HepG2 (cell line): ENCODE results near the gene INTS2. TPM values are rescaled to one million over a fixed set of nuclear protein-coding genes. Genes with fewer than 3 reads are reported as not detected.
A peak's percentile ranks its signal among the peaks of the same experiment; 100 is the strongest.

Experiments
- ELF1 ChIP-seq: sonication (generic); formaldehyde crosslinking; IDR thresholded peaks from 2 replicates; pipeline ENCODE4 v1.4.0; 2020; ENCODE audit warnings: missing genetic modification reagents
- KDM1A ChIP-seq: IDR thresholded peaks from 2 replicates; pipeline ENCODE4 v1.6.1; 2016; ENCODE audit warnings: missing compliant biosample characterization
- NFYB ChIP-seq: sonication (generic); formaldehyde crosslinking; IDR thresholded peaks from 2 replicates; pipeline ENCODE4 v1.4.0; 2020; ENCODE audit warnings: missing genetic modification reagents
- SP5 ChIP-seq: IDR thresholded peaks from 2 replicates; pipeline ENCODE4 v1.6.1; 2016; ENCODE audit warnings: low read depth, borderline replicate concordance
- THAP7 ChIP-seq: sonication (generic); formaldehyde crosslinking; IDR thresholded peaks from 2 replicates; pipeline ENCODE4 v1.8.1; 2023; ENCODE audit warnings: mild to moderate bottlenecking, missing genetic modification reagents
- ZBTB3 ChIP-seq: sonication (generic); formaldehyde crosslinking; IDR thresholded peaks from 2 replicates; pipeline ENCODE4 v1.4.0; 2020; ENCODE audit warnings: low read depth, mild to moderate bottlenecking, moderate library complexity, missing genetic modification reagents, borderline replicate concordance
- ZBTB37 ChIP-seq: sonication (generic); formaldehyde crosslinking; IDR thresholded peaks from 2 replicates; pipeline ENCODE4 v1.4.0; 2020; ENCODE audit warnings: mild to moderate bottlenecking, missing genetic modification reagents
- ZNF788 ChIP-seq: sonication (generic); formaldehyde crosslinking; IDR thresholded peaks from 2 replicates; pipeline ENCODE4 v1.5.0; 2020; ENCODE audit warnings: mild to moderate bottlenecking, missing genetic modification reagents, borderline replicate concordance
- ZNF879 ChIP-seq: sonication (generic); formaldehyde crosslinking; IDR thresholded peaks from 2 replicates; pipeline ENCODE4 v1.8.1; 2023; ENCODE audit warnings: missing genetic modification reagents
- polyA plus RNA-seq, 8 experiments: library from polyadenylated mRNA; depleted of rRNA in 3 of 8; stranded (reverse) in 7 of 8; unstranded in 1 of 8; fragments of >200 nt; fragmentation: Illumina TruSeq in 4 of 8; extraction: Trizol in 4 of 8; gene quantifications; 2 replicates each; pipeline versions ENCODE4 v1.2.1 to v1.2.3, GENCODE V29; 2011 to 2016; ENCODE audit warnings: low read depth in 4 of 8, missing spikeins in 1 of 8, mixed read lengths in 1 of 8; ENCODE audit not compliant: insufficient read depth in 1 of 8
- total RNA-seq, 5 experiments: library from RNA; depleted of rRNA; stranded (reverse); fragments of >200 nt; fragmentation: Illumina TruSeq; extraction: Trizol; gene quantifications; 2 replicates each; pipeline ENCODE4 v1.2.3, GENCODE V29; 2016; ENCODE audit warnings: low read depth in 1 of 5
- TF ChIP-seq, protein P1 (sequence below): sonication (generic); formaldehyde crosslinking; IDR thresholded peaks from 2 replicates; pipeline ENCODE4 v1.4.0; 2020; ENCODE audit warnings: mild to moderate bottlenecking, missing genetic modification reagents, borderline replicate concordance
- TF ChIP-seq, protein P2 (sequence below): sonication (generic); formaldehyde crosslinking; IDR thresholded peaks from 2 replicates; pipeline ENCODE4; 2020; ENCODE audit warnings: missing genetic modification reagents, mild to moderate bottlenecking, borderline replicate concordance

Gene INTS2
- total and polyA plus RNA-seq, 2 of the 13 experiments (the other 11 are each of a cell fraction or from before 2014, with no cell fraction given): 20.5 to 30.2 TPM

- TF ChIP-seq, protein P1, sequence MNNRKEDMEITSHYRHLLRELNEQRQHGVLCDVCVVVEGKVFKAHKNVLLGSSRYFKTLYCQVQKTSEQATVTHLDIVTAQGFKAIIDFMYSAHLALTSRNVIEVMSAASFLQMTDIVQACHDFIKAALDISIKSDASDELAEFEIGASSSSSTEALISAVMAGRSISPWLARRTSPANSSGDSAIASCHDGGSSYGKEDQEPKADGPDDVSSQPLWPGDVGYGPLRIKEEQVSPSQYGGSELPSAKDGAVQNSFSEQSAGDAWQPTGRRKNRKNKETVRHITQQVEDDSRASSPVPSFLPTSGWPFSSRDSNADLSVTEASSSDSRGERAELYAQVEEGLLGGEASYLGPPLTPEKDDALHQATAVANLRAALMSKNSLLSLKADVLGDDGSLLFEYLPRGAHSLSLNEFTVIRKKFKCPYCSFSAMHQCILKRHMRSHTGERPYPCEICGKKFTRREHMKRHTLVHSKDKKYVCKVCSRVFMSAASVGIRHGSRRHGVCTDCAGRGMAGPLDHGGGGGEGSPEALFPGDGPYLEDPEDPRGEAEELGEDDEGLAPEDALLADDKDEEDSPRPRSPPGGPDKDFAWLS (CRISPR knock-in tag): 0 out of 2 replicates have a peak, but pooled peaks have one; percentile 85
- no peak for TF ChIP-seq ZNF879 (CRISPR knock-in tag)
- TF ChIP-seq, protein P2, sequence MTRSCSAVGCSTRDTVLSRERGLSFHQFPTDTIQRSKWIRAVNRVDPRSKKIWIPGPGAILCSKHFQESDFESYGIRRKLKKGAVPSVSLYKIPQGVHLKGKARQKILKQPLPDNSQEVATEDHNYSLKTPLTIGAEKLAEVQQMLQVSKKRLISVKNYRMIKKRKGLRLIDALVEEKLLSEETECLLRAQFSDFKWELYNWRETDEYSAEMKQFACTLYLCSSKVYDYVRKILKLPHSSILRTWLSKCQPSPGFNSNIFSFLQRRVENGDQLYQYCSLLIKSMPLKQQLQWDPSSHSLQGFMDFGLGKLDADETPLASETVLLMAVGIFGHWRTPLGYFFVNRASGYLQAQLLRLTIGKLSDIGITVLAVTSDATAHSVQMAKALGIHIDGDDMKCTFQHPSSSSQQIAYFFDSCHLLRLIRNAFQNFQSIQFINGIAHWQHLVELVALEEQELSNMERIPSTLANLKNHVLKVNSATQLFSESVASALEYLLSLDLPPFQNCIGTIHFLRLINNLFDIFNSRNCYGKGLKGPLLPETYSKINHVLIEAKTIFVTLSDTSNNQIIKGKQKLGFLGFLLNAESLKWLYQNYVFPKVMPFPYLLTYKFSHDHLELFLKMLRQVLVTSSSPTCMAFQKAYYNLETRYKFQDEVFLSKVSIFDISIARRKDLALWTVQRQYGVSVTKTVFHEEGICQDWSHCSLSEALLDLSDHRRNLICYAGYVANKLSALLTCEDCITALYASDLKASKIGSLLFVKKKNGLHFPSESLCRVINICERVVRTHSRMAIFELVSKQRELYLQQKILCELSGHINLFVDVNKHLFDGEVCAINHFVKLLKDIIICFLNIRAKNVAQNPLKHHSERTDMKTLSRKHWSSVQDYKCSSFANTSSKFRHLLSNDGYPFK (CRISPR knock-in tag): peak; percentile 91; the same call in 1 of the 2 replicates
- TF ChIP-seq SP5: peak; percentile 59; the same call in 1 of the 2 replicates
- no peak for TF ChIP-seq ZBTB37 (CRISPR knock-in tag)
- TF ChIP-seq ZBTB3 (CRISPR knock-in tag): peak; percentile 83; the same call in 1 of the 2 replicates
- TF ChIP-seq ELF1: 0 out of 2 replicates have a peak, but pooled peaks have one; percentile 56
- peak; percentile 16; the same call in 1 of the 2 replicates for TF ChIP-seq NFYB (CRISPR knock-in tag)
- 0 out of 2 replicates have a peak, but pooled peaks have one; percentile 10 for TF ChIP-seq THAP7 (CRISPR knock-in tag)
- peak; percentile 93; the same call in 1 of the 2 replicates for TF ChIP-seq ZNF788 (CRISPR knock-in tag)
- TF ChIP-seq KDM1A (CRISPR knock-in tag): no peak
Measured at GRCh38 chr17:61927208-61928100, at the start of gene INTS2 (continued).
